ENCODE results near the gene FNDC3A. TPM values are rescaled to one million over a fixed set of nuclear protein-coding genes. Genes with fewer than 3 reads are reported as not detected.

The FNDC3A gene
- total and polyA plus RNA-seq, 9 of the 15 experiments (the other 6 are each of a cell fraction or from before 2014, with no cell fraction given) = 4.1 to 22.0 (median 13.5) TPM

- TF ChIP-seq PRDM10 (IDR thresholded peaks at IDR 0.05; ENCODE audit: partially characterized antibody) = no peak
- no peak for TF ChIP-seq ZNF507 (tag; conservative IDR thresholded peaks at IDR 0.05)
- TF ChIP-seq HDAC6 (IDR thresholded peaks at IDR 0.05; ENCODE audit: low read depth, low read length) = no peak
- no peak for TF ChIP-seq ZBTB1 (CRISPR knock-in tag; IDR thresholded peaks at IDR 0.05; ENCODE audit: borderline replicate concordance, low read depth)
- no peak for TF ChIP-seq CTBP1 (IDR thresholded peaks at IDR 0.05; ENCODE audit: borderline replicate concordance)
- no peak for TF ChIP-seq BRD9 (IDR thresholded peaks at IDR 0.05; ENCODE audit: low read depth, partially characterized antibody)
- TF ChIP-seq IRF1 (CRISPR knock-in tag; IDR thresholded peaks at IDR 0.05; ENCODE audit: borderline replicate concordance) = no peak
Observed at GRCh38 chr13:49253310-49253709, 277.6 kb downstream of the FNDC3A start (continued).
